HEK293 (cell line): Measurements from ENCODE around the gene RCN2.

Experiments
- CTCF ChIA-PET: fragments of 350-600 bp; formaldehyde crosslinking; extraction: SDS; loops from one replicate; lab custom pipeline; 2021; ENCODE audit warnings: antibody characterized with exemption; lab: Yijun Ruan, JAX
- POLR2A ChIA-PET: fragments of 300-600 bp; formaldehyde crosslinking; extraction: SDS; loops from one replicate; lab custom pipeline; 2020; ENCODE audit warnings: antibody characterized with exemption, inconsistent platforms; lab: Yijun Ruan, JAX
- H3K27ac ChIP-seq: fragments of 200-500 bp; sonication (Bioruptor generic); 2 replicates; pipeline ENCODE4 v1.5.1; 2014; ENCODE audit warnings: low read depth, low read length, control low read depth, inconsistent platforms; ENCODE audit errors: extremely low read depth
- H3K36me3 ChIP-seq, 2 experiments: fragments of 200-500 bp in 1 of 2; sonication (Bioruptor generic) in 1 of 2; 1 replicate in 1 of 2; 2 replicates in 1 of 2; pipeline ENCODE4 v1.5.1; 2014 to 2017; ENCODE audit warnings: inconsistent platforms in 2 of 2, low read length in 2 of 2; ENCODE audit not compliant: control insufficient read depth in 2 of 2, insufficient read depth in 1 of 2
- H3K4me1 ChIP-seq: fragments of 200-500 bp; sonication (Bioruptor generic); 2 replicates; pipeline ENCODE4 v1.5.1; 2014; ENCODE audit warnings: mild to moderate bottlenecking, low read length, inconsistent platforms; ENCODE audit not compliant: control insufficient read depth, insufficient read depth
- H3K4me3 ChIP-seq: 2 replicates; pipeline ENCODE4 v1.5.1; 2011; ENCODE audit warnings: low read depth, mild to moderate bottlenecking, control low read depth, low read length, moderate library complexity
- H3K9me3 ChIP-seq: fragments of 200-500 bp; sonication (Bioruptor generic); 2 replicates; pipeline ENCODE4 v1.5.1; 2014; ENCODE audit warnings: low read depth, low read length, inconsistent platforms; ENCODE audit not compliant: control insufficient read depth, insufficient read depth
- EGR2 ChIP-seq: fragments of 450-650 bp; formaldehyde crosslinking; IDR thresholded peaks from 2 replicates; pipeline ENCODE4 v1.5.1; 2016; ENCODE audit warnings: low read depth, missing biosample characterization, missing genetic modification characterization
- SCRT2 ChIP-seq: fragments of 450-650 bp; formaldehyde crosslinking; IDR thresholded peaks from 2 replicates; pipeline ENCODE4 v1.5.1; 2016; ENCODE audit warnings: missing biosample characterization, missing genetic modification characterization
- TRIM28 ChIP-seq: IDR thresholded peaks from 2 replicates; pipeline ENCODE4 v1.6.1; 2011; ENCODE audit warnings: low read length, control low read depth, borderline replicate concordance
- ZBTB20 ChIP-seq: fragments of 450-650 bp; formaldehyde crosslinking; IDR thresholded peaks from 2 replicates; pipeline ENCODE4 v1.5.1; 2016; ENCODE audit warnings: missing biosample characterization, missing genetic modification characterization
- ZIC2 ChIP-seq: fragments of 450-650 bp; formaldehyde crosslinking; IDR thresholded peaks from 2 replicates; pipeline ENCODE4 v1.5.1; 2016; ENCODE audit warnings: missing biosample characterization, missing genetic modification characterization
- ZNF223 ChIP-seq: fragments of 450-650 bp; formaldehyde crosslinking; IDR thresholded peaks from 2 replicates; pipeline ENCODE4 v1.5.1; 2016; ENCODE audit warnings: missing biosample characterization, missing genetic modification characterization
- ZNF239 ChIP-seq: fragments of 450-650 bp; formaldehyde crosslinking; IDR thresholded peaks from 2 replicates; pipeline ENCODE4 v1.5.1; 2016; ENCODE audit warnings: missing biosample characterization, missing genetic modification characterization
- ZNF274 ChIP-seq, 2 experiments: fragments of 200-500 bp in 1 of 2; fragments of 450-650 bp in 1 of 2; sonication (Bioruptor generic) in 1 of 2; formaldehyde crosslinking in 1 of 2; IDR thresholded peaks; 2 replicates each; pipeline versions ENCODE4 v1.5.1 to v1.6.1; 2014 to 2016; ENCODE audit warnings: borderline replicate concordance in 1 of 2, inconsistent platforms in 1 of 2, low read length in 1 of 2, missing biosample characterization in 1 of 2, missing genetic modification characterization in 1 of 2
- ZNF311 ChIP-seq: fragments of 450-650 bp; formaldehyde crosslinking; IDR thresholded peaks from 2 replicates; pipeline ENCODE4 v1.5.1; 2017; ENCODE audit warnings: missing biosample characterization, missing genetic modification characterization, borderline replicate concordance
- ZNF391 ChIP-seq: fragments of 450-650 bp; formaldehyde crosslinking; IDR thresholded peaks from 2 replicates; pipeline ENCODE4 v1.5.1; 2016; ENCODE audit warnings: low read depth, missing biosample characterization, missing genetic modification characterization, borderline replicate concordance
- ZNF404 ChIP-seq: fragments of 450-650 bp; formaldehyde crosslinking; IDR thresholded peaks from 2 replicates; pipeline ENCODE4 v1.5.1; 2017; ENCODE audit warnings: missing biosample characterization, missing genetic modification characterization
- ZNF433 ChIP-seq: fragments of 450-650 bp; formaldehyde crosslinking; IDR thresholded peaks from 2 replicates; pipeline ENCODE4 v1.5.1; 2016; ENCODE audit warnings: missing biosample characterization, missing genetic modification characterization, low read depth
- ZNF561 ChIP-seq: fragments of 450-650 bp; IDR thresholded peaks from 2 replicates; pipeline ENCODE4 v1.5.1; 2018; ENCODE audit warnings: missing biosample characterization, missing genetic modification characterization, borderline replicate concordance
- ZNF600 ChIP-seq: fragments of 450-650 bp; formaldehyde crosslinking; IDR thresholded peaks from 2 replicates; pipeline ENCODE4 v1.5.1; 2016; ENCODE audit warnings: missing biosample characterization, missing genetic modification characterization
- ZNF654 ChIP-seq: fragments of 450-650 bp; formaldehyde crosslinking; IDR thresholded peaks from 2 replicates; pipeline ENCODE4 v1.5.1; 2016; ENCODE audit warnings: low read depth, missing biosample characterization, missing genetic modification characterization
- TF ChIP-seq, protein P1 (sequence below): fragments of 450-650 bp; formaldehyde crosslinking; IDR thresholded peaks from 2 replicates; pipeline ENCODE4 v1.5.0; 2017; ENCODE audit warnings: missing biosample characterization, missing genetic modification characterization, borderline replicate concordance
- TF ChIP-seq, protein P2 (sequence below): fragments of 450-650 bp; formaldehyde crosslinking; IDR thresholded peaks from 2 replicates; pipeline ENCODE4 v1.5.1; 2016; ENCODE audit warnings: missing biosample characterization, missing genetic modification characterization
- TF ChIP-seq, protein P3 (sequence below): fragments of 450-650 bp; formaldehyde crosslinking; IDR thresholded peaks from 2 replicates; pipeline ENCODE4 v1.5.1; 2016; ENCODE audit warnings: missing biosample characterization, missing genetic modification characterization
- TF ChIP-seq, protein P4 (sequence below): fragments of 450-650 bp; formaldehyde crosslinking; IDR thresholded peaks from 2 replicates; pipeline ENCODE4 v1.5.1; 2016; ENCODE audit warnings: missing biosample characterization, missing genetic modification characterization, low read depth

Gene RCN2

DNA sequence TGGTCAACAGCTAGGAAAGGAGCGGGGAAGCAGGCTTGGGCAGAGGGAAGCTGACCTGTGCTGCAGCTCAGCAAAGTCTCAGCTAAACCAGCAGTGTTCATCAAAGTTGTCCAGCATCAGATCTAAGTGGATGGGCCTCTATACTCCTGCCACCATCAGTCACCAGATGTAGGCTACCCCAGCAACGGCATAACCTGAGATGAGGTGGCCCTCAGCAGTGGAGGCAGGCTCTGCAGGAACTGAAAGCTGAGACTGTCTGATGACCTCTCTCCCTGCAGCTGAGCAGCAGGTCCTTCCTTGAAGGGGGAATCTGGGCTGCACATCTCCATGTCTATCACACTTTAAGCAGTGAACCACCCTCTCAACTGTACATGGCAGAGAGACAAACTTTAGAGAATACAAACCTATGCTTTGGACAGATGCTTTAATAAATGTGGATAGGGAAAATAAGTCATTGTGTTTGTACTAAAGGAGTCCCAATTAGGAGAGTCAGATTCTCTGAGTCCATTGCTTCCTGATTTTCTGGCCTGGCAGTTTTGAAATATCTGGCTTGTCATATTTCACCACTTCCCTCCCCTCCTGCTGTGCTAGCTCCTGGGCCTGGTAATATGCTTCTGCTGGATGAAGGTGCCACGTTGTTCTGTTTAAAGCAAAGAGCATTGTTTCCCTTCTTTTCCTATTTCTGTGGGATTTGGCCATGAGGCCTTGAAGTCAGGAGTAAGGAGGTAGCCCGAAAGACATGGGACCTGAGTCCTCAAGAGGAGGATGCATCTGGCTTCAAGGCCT, 52.2 kb downstream of the RCN2 start:
- H3K4me3 ChIP-seq = no peak overlapping the region
- ChIA-PET CTCF (interaction anchor here (1.9 kb wide), 1 partner anchor 10 kb away, joined by 7 read pairs; no protein-coding TSS in a partner anchor), POLR2A (no interaction called here)
- H3K36me3 ChIP-seq = no peaks in the 10 kb centered on the region
- H3K4me1 ChIP-seq = no peaks in the 10 kb centered on the region
- H3K9me3 ChIP-seq = no peaks in the 10 kb centered on the region
- H3K27ac ChIP-seq = no peak overlapping the region
- TF ChIP-seq SCRT2 = no peak
- no peak for TF ChIP-seq ZNF239 (tag by site-specific recombination)
- TF ChIP-seq, protein P1, sequence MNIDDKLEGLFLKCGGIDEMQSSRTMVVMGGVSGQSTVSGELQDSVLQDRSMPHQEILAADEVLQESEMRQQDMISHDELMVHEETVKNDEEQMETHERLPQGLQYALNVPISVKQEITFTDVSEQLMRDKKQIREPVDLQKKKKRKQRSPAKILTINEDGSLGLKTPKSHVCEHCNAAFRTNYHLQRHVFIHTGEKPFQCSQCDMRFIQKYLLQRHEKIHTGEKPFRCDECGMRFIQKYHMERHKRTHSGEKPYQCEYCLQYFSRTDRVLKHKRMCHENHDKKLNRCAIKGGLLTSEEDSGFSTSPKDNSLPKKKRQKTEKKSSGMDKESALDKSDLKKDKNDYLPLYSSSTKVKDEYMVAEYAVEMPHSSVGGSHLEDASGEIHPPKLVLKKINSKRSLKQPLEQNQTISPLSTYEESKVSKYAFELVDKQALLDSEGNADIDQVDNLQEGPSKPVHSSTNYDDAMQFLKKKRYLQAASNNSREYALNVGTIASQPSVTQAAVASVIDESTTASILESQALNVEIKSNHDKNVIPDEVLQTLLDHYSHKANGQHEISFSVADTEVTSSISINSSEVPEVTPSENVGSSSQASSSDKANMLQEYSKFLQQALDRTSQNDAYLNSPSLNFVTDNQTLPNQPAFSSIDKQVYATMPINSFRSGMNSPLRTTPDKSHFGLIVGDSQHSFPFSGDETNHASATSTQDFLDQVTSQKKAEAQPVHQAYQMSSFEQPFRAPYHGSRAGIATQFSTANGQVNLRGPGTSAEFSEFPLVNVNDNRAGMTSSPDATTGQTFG = no peak
- TF ChIP-seq, protein P2, sequence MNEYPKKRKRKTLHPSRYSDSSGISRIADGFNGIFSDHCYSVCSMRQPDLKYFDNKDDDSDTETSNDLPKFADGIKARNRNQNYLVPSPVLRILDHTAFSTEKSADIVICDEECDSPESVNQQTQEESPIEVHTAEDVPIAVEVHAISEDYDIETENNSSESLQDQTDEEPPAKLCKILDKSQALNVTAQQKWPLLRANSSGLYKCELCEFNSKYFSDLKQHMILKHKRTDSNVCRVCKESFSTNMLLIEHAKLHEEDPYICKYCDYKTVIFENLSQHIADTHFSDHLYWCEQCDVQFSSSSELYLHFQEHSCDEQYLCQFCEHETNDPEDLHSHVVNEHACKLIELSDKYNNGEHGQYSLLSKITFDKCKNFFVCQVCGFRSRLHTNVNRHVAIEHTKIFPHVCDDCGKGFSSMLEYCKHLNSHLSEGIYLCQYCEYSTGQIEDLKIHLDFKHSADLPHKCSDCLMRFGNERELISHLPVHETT (tag by site-specific recombination) = no peak
- no peak for TF ChIP-seq ZNF391 (tag by site-specific recombination)
- TF ChIP-seq ZNF654 = no peak
- no peak for TF ChIP-seq ZNF311
- TF ChIP-seq ZNF561 (tag by site-specific recombination) = no peak
- TF ChIP-seq, protein P3, sequence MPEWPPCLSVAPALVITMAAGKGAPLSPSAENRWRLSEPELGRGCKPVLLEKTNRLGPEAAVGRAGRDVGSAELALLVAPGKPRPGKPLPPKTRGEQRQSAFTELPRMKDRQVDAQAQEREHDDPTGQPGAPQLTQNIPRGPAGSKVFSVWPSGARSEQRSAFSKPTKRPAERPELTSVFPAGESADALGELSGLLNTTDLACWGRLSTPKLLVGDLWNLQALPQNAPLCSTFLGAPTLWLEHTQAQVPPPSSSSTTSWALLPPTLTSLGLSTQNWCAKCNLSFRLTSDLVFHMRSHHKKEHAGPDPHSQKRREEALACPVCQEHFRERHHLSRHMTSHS (tag by site-specific recombination) = no peak
- no peak for TF ChIP-seq ZBTB20
- TF ChIP-seq ZNF433 (tag by site-specific recombination) = no peak
- TF ChIP-seq ZNF274 (IDR thresholded peaks at IDR 0.05; ENCODE audit: low read length) = no peak
- TF ChIP-seq ZNF274 (tag by site-specific recombination; IDR thresholded peaks at IDR 0.05; ENCODE audit: borderline replicate concordance) = no peak
- no peak for TF ChIP-seq EGR2 (tag by site-specific recombination)
- no peak for TF ChIP-seq ZNF223 (tag by site-specific recombination)
- TF ChIP-seq ZNF600 (tag by site-specific recombination) = no peak
- TF ChIP-seq, protein P4, sequence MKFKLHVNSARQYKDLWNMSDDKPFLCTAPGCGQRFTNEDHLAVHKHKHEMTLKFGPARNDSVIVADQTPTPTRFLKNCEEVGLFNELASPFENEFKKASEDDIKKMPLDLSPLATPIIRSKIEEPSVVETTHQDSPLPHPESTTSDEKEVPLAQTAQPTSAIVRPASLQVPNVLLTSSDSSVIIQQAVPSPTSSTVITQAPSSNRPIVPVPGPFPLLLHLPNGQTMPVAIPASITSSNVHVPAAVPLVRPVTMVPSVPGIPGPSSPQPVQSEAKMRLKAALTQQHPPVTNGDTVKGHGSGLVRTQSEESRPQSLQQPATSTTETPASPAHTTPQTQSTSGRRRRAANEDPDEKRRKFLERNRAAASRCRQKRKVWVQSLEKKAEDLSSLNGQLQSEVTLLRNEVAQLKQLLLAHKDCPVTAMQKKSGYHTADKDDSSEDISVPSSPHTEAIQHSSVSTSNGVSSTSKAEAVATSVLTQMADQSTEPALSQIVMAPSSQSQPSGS (tag by site-specific recombination) = no peak
- no peak for TF ChIP-seq TRIM28

DNA sequence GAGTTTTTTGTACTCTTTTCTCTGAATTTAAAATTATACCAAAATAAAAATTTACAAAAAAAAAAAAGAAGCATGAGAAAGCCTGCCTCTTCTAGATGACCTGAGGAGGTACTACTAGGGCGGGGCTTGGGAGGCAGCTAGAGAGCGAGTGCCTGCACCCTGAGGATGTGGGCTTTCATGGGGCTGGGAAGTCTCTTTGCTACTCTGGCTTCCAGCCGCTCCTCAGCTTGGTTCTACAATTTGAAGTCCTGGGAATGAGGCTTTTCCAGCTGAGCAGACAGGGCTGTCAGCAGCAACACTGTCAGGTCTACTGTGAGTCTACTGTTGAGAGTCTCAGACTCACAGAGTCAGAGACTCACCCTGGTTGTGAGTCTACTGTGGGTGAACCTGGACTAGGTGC, 55.2 kb downstream of the RCN2 start:
- no peaks in the 10 kb centered on the region for H3K4me1 ChIP-seq
- CTCF ChIA-PET = interaction anchor here (0.7 to 1.1 kb wide), 3 partner anchors 9 to 1283 kb away, joined by 4 to 5 read pairs (median 4); no protein-coding TSS in a partner anchor

More for the DNA sequence above, 55.2 kb downstream of the RCN2 start:
- Histone ChIP-seq H3K36me3 (no peaks in the 10 kb centered on the region), H3K27ac (no peak overlapping the region), H3K4me3 (no peak overlapping the region), H3K9me3 (no peaks in the 10 kb centered on the region)
- POLR2A ChIA-PET = no interaction called here
- TF ChIP-seq ZIC2 (tag by site-specific recombination) (peak; percentile 82), ZNF404 (no peak)
